Effector memory CD4-positive, alpha-beta T cell (primary cell): ENCODE measurements around the gene ITLN1.

ENCODE experiments used
- DNase-seq, 3 donors: peaks; one replicate each; pipeline ENCODE4 v3.0.0-alpha.2; 2020
- H3K27ac ChIP-seq: 2 replicates; pipeline ENCODE4 v1.7.0; 2013; ENCODE audit warnings: mild to moderate bottlenecking, low read length, moderate library complexity; ENCODE audit not compliant: insufficient read depth, poor library complexity, severe bottlenecking
- H3K27me3 ChIP-seq: replicated peaks from 2 replicates; pipeline ENCODE4 v1.7.0; 2013; ENCODE audit warnings: mild to moderate bottlenecking, low read length; ENCODE audit not compliant: insufficient read depth, control insufficient read depth, poor library complexity, severe bottlenecking
- H3K36me3 ChIP-seq: 2 replicates; pipeline ENCODE4 v1.7.0; 2013; ENCODE audit warnings: mild to moderate bottlenecking, low read length, moderate library complexity; ENCODE audit not compliant: control insufficient read depth, insufficient read depth
- H3K4me1 ChIP-seq: 2 replicates; pipeline ENCODE4 v1.7.0; 2013; ENCODE audit warnings: low read length, mild to moderate bottlenecking; ENCODE audit not compliant: control insufficient read depth, insufficient read depth, poor library complexity, severe bottlenecking
- H3K4me3 ChIP-seq: 2 replicates; pipeline ENCODE4 v1.7.0; 2013; ENCODE audit warnings: low read length, low read depth, mild to moderate bottlenecking; ENCODE audit not compliant: insufficient read depth, poor library complexity, severe bottlenecking
- H3K9me3 ChIP-seq: 2 replicates; pipeline ENCODE4 v1.7.0; 2013; ENCODE audit warnings: mild to moderate bottlenecking, low read length, moderate library complexity; ENCODE audit not compliant: control insufficient read depth

The ITLN1 gene

DNA sequence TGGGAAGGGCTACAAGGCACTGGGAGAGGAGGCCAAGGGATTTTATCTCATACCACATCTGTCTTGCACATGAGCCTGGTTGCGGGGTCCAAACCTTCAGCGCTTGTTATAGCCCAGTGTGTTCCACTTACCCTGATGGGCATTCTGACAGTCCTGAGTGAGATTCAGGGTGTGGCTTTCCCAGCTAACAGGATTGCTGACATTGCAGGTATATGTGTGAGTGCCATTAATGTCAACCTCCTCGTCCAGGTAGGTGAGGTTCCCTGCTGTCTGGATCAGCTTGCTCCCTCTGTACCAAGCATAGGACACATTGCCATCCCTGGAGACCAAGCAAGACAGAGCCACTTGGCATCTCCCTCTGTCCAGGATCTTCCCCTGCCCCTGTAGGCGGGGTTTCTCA, 43.9 kb downstream of the ITLN1 start:
- Histone ChIP-seq H3K4me3 (no peak overlapping the region), H3K36me3 (no peaks in the 10 kb centered on the region), H3K27ac (no peak overlapping the region), H3K9me3 (no peaks in the 10 kb centered on the region), H3K27me3 (no peaks in the 10 kb centered on the region), H3K4me1 (peaks cover 31% of the 10 kb centered on the region)
- no peak for DNase-seq

- peaks cover 36% of the 10 kb centered on the region for H3K4me1 ChIP-seq
These were observed 45.2 kb downstream of the ITLN1 start for GRCh38 chr1:160839746-160840145.

DNA sequence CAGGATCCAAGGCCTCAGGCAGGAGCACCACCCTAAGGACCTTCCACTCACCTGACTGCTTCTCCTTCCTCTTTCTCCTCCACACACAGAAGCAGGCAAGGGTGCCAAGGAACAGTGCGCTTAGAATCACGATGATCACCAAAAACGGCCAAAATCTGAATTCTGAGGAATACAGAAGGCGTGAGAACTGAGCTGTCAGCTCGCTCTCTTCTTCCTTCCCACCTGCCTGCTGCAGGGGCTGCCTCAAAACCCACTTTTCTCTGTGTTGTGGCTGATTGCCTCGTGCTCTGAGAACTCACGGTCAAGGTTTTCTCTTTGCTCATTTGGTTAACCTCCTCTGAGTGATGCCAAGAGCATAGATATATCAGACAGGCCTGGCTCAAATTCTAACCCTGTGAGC, 46.1 kb downstream of the ITLN1 start:
- peak overlapping the region; percentile 66 for H3K27ac ChIP-seq
- H3K4me3 ChIP-seq, result no peak overlapping the region
- no peak for DNase-seq
- H3K4me1 ChIP-seq, result peaks cover 36% of the 10 kb centered on the region
- no peaks in the 10 kb centered on the region for H3K9me3 ChIP-seq
- no peaks in the 10 kb centered on the region for H3K27me3 ChIP-seq
- no peaks in the 10 kb centered on the region for H3K36me3 ChIP-seq

More at GRCh38 chr1:160839746-160840145, 45.2 kb downstream of the ITLN1 start:
- Histone ChIP-seq H3K9me3 (no peaks in the 10 kb centered on the region), H3K27ac (no peak overlapping the region), H3K27me3 (no peaks in the 10 kb centered on the region), H3K36me3 (no peaks in the 10 kb centered on the region), H3K4me3 (no peak overlapping the region)
- DNase-seq, result no peak

- H3K4me1 ChIP-seq, result peaks cover 36% of the 10 kb centered on the region
- no peaks in the 10 kb centered on the region for H3K27me3 ChIP-seq
- H3K36me3 ChIP-seq, result no peaks in the 10 kb centered on the region
- H3K9me3 ChIP-seq, result no peaks in the 10 kb centered on the region
- H3K4me3 ChIP-seq, result no peak overlapping the region
- H3K27ac ChIP-seq, result peak overlapping the region; percentile 66
- DNase-seq, result peak; percentile 68 to 74 (median 71)
These were observed 47.3 kb downstream of the ITLN1 start for GRCh38 chr1:160837558-160838205.

DNA sequence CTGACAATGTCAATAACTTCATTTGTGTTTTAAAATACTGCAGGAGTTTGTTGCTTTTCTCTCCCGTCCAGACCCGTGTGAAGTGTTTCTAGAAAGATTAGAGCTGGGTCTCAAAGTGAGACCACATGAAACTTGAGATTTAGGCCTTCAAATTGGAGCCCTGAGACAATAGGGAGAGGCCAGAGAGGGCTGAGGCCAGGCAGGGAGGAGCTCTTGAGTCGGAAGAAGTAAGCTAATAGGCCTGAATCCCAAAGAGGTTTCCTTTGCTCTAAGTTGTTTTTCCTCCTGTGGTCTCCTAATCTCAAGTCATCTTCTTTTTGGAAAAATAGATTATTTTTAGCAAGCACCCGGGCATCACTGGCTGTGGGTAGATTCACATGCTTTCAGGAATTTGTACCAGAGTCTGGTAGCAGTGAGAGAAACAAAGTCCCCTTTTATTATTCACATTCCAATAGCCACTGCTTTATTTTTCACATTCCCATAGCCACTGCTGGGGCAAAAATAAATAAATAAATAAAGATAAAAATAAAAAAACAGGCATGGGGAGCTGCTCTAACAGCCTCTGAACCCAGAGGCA, 47.9 kb downstream of the ITLN1 start:
- Histone ChIP-seq H3K4me3 (no peak overlapping the region), H3K27me3 (no peaks in the 10 kb centered on the region), H3K27ac (peak overlapping the region; percentile 66), H3K4me1 (peaks cover 36% of the 10 kb centered on the region), H3K36me3 (no peaks in the 10 kb centered on the region), H3K9me3 (no peaks in the 10 kb centered on the region)
- DNase-seq, result no peak

GRCh38 chr1:160836561-160836960, 48.4 kb downstream of the ITLN1 start:
- Histone ChIP-seq H3K27ac (peak overlapping the region; percentile 66), H3K9me3 (no peaks in the 10 kb centered on the region), H3K27me3 (no peaks in the 10 kb centered on the region), H3K4me1 (peaks cover 36% of the 10 kb centered on the region), H3K36me3 (no peaks in the 10 kb centered on the region), H3K4me3 (no peak overlapping the region)
- no peak for DNase-seq

- DNase-seq, result no peak
- no peak overlapping the region for H3K27ac ChIP-seq
- no peak overlapping the region for H3K4me3 ChIP-seq
- no peaks in the 10 kb centered on the region for H3K36me3 ChIP-seq
- H3K27me3 ChIP-seq, result no peaks in the 10 kb centered on the region
- H3K4me1 ChIP-seq, result peaks cover 36% of the 10 kb centered on the region
- H3K9me3 ChIP-seq, result no peaks in the 10 kb centered on the region
These were observed 49.2 kb downstream of the ITLN1 start for GRCh38 chr1:160835751-160836150.

GRCh38 chr1:160834945-160835565, 49.9 kb downstream of the ITLN1 start:
- peaks cover 36% of the 10 kb centered on the region for H3K4me1 ChIP-seq
- H3K4me3 ChIP-seq, result no peak overlapping the region
- no peak overlapping the region for H3K27ac ChIP-seq
- H3K36me3 ChIP-seq, result no peaks in the 10 kb centered on the region
- DNase-seq, result no peak
- no peaks in the 10 kb centered on the region for H3K9me3 ChIP-seq
- no peaks in the 10 kb centered on the region for H3K27me3 ChIP-seq

DNA sequence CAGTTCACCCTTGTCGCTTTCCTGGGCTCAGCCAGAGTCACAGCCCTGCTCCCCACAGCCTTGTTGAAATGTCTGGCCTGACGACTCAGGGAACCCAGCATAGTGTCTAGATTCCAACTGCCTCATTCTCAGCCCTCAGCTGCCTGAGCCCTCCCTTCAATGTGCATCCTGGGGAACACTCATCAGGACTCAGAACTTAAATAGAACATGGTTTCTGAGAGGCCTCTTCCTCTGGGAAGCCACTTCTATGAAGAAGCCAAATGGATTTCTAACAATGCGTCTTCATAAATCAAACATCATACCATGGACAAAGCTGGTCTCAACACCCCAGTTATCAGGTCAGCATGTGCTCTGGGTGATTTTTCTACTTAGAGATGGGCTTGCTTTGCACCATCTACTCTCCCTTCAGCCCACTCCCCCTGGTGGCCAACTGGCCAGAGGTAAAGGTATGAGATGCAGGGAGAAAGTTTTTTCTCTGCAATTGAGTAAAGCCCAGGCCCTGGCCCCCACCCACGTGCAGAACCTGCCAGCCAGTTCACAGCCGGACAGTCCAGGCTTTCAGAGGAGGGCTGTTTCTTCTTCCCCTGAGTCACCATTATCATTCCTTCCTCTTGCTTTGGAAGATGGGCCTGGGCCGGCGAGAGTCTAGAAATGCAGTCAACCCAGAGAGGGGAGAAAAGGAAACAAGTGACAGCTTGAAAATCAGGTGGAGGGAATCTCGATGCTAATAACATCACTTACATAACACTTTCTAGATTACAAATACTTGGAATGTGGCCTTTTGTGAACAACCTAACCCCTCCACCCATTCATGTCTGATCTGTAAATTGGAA, 54.4 kb downstream of the ITLN1 start:
- Histone ChIP-seq H3K27ac (no peak overlapping the region), H3K4me1 (peaks cover under 1% of the 10 kb centered on the region), H3K4me3 (no peak overlapping the region), H3K27me3 (no peaks in the 10 kb centered on the region), H3K9me3 (no peaks in the 10 kb centered on the region), H3K36me3 (peaks cover 26% of the 10 kb centered on the region)
- peak; percentile 47 to 59 (median 53) for DNase-seq
